Measurements from ENCODE around the gene SIPA1L3.

DNA sequence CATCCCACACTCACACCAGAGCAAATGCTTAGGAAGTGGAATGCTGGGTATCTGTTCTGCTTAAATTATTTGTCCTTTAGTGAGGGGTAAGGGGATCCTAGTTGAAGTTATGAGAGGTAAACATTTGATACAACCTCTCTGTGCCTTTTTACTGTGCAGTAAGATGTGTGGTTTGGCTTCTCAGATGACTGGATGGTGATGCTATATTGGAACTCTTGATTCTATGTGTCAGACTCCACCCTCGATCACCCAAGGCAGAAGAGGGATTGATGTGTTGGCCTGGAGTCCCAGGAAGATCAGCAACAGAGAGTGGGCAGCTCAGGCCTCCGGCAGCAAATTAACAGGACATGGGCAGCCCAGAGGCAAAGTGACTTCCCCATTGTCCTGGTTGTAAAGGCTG, 66.7 kb downstream of the SIPA1L3 start:
- TF ChIP-seq, protein P1, sequence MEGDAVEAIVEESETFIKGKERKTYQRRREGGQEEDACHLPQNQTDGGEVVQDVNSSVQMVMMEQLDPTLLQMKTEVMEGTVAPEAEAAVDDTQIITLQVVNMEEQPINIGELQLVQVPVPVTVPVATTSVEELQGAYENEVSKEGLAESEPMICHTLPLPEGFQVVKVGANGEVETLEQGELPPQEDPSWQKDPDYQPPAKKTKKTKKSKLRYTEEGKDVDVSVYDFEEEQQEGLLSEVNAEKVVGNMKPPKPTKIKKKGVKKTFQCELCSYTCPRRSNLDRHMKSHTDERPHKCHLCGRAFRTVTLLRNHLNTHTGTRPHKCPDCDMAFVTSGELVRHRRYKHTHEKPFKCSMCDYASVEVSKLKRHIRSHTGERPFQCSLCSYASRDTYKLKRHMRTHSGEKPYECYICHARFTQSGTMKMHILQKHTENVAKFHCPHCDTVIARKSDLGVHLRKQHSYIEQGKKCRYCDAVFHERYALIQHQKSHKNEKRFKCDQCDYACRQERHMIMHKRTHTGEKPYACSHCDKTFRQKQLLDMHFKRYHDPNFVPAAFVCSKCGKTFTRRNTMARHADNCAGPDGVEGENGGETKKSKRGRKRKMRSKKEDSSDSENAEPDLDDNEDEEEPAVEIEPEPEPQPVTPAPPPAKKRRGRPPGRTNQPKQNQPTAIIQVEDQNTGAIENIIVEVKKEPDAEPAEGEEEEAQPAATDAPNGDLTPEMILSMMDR (IDR thresholded peaks at IDR 0.05): no peak
- TF ChIP-seq POLR2A (IDR thresholded peaks at IDR 0.05): no peak

Data from adrenal gland (tissue), 5 donors.